Activated CD8-positive, alpha-beta T cell treated with anti-CD3 and anti-CD28 coated beads for 36 hours (primary cell): ENCODE measurements around the gene ABHD10. TPM values are rescaled to one million over a fixed set of nuclear protein-coding genes. Genes with fewer than 3 reads are reported as not detected.

Experiments
- ATAC-seq: fragments of 200-7000 bp; cut with Tn5 transposase; one replicate; pipeline ENCODE4 v1.10.0; 2021; ENCODE audit warnings: mild to moderate bottlenecking, moderate library complexity
- CTCF ChIA-PET: fragments of 350-600 bp; sonication (Branson Sonifier 250); formaldehyde crosslinking; loops from one replicate; lab custom pipeline; 2021; ENCODE audit warnings: antibody characterized with exemption; lab: Charles Lee
- POLR2A ChIA-PET: fragments of 350-600 bp; sonication (Branson Sonifier 250); formaldehyde crosslinking; loops from one replicate; lab custom pipeline; 2021; ENCODE audit warnings: antibody characterized with exemption; lab: Charles Lee
- DNase-seq: peaks from one replicate; pipeline ENCODE4 v3.0.0-alpha.2; 2020
- H3K27ac Mint-ChIP-seq: one replicate; pipeline ENCODE4 v1.8.0; 2021; ENCODE audit warnings: mild to moderate bottlenecking, mixed read lengths
- H3K27me3 Mint-ChIP-seq: one replicate; pipeline ENCODE4 v1.8.0; 2021; ENCODE audit warnings: mixed read lengths
- H3K36me3 Mint-ChIP-seq: one replicate; pipeline ENCODE4 v1.8.0; 2021; ENCODE audit warnings: low read depth, mixed read lengths
- H3K4me1 Mint-ChIP-seq: one replicate; pipeline ENCODE4 v1.8.0; 2021; ENCODE audit warnings: low read depth, mixed read lengths
- H3K4me3 Mint-ChIP-seq: one replicate; pipeline ENCODE4 v1.8.0; 2021; ENCODE audit warnings: mild to moderate bottlenecking, moderate library complexity, mixed read lengths
- H3K9me3 Mint-ChIP-seq: one replicate; pipeline ENCODE4 v1.8.0; 2021; ENCODE audit warnings: mixed read lengths
- intact Hi-C: fragments of 100-400 bp; cut with micrococcal nuclease; formaldehyde crosslinking; loops from one replicate; pipeline ENCODE4 v1.10.0; 2022
- total RNA-seq, 2 experiments: library from RNA; stranded (reverse); gene quantifications; one replicate each; pipeline ENCODE4 v1.2.3, GENCODE V29; 2021
- TF ChIP-seq, protein P1 (sequence below): fragments of 200-600 bp; IDR thresholded peaks from one replicate; pipeline ENCODE4 v1.8.0; 2022; ENCODE audit warnings: antibody characterized with exemption, mild to moderate bottlenecking

The ABHD10 gene
- total RNA-seq, 2 experiments from 2014 or later: 59.4 to 66.5 TPM

- ATAC-seq (no peak), DNase-seq (no peak)
- Mint-ChIP-seq H3K4me3 (no peak overlapping the region), H3K4me1 (peaks cover 11% of the 10 kb centered on the region), H3K36me3 (no peaks in the 10 kb centered on the region), H3K27ac (no peak overlapping the region), H3K9me3 (peaks cover 2% of the 10 kb centered on the region), H3K27me3 (no peaks in the 10 kb centered on the region)
- intact Hi-C loops: no loop called here
- POLR2A ChIA-PET: no interaction called here
- CTCF ChIA-PET: interaction anchor here (6.7 kb wide), 1 partner anchor 24 kb away, joined by 74 read pairs; no protein-coding TSS in a partner anchor
- TF ChIP-seq, protein P1, sequence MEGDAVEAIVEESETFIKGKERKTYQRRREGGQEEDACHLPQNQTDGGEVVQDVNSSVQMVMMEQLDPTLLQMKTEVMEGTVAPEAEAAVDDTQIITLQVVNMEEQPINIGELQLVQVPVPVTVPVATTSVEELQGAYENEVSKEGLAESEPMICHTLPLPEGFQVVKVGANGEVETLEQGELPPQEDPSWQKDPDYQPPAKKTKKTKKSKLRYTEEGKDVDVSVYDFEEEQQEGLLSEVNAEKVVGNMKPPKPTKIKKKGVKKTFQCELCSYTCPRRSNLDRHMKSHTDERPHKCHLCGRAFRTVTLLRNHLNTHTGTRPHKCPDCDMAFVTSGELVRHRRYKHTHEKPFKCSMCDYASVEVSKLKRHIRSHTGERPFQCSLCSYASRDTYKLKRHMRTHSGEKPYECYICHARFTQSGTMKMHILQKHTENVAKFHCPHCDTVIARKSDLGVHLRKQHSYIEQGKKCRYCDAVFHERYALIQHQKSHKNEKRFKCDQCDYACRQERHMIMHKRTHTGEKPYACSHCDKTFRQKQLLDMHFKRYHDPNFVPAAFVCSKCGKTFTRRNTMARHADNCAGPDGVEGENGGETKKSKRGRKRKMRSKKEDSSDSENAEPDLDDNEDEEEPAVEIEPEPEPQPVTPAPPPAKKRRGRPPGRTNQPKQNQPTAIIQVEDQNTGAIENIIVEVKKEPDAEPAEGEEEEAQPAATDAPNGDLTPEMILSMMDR: no peak
Measured at GRCh38 chr3:112018712-112019111, 39.9 kb downstream of the ABHD10 start.

- intact Hi-C loops: no loop called here
- peaks cover 2% of the 10 kb centered on the region for H3K9me3 Mint-ChIP-seq
- POLR2A ChIA-PET: no interaction called here
- peaks cover 7% of the 10 kb centered on the region for H3K4me1 Mint-ChIP-seq
- DNase-seq (no peak), ATAC-seq (no peak)
- no peak overlapping the region for H3K4me3 Mint-ChIP-seq
- no peak overlapping the region for H3K27ac Mint-ChIP-seq
- TF ChIP-seq, protein P1: no peak
- CTCF ChIA-PET: interaction anchor here (0.6 kb wide), 1 partner anchor 46 kb away, joined by 3 read pairs; no protein-coding TSS in a partner anchor
- no peaks in the 10 kb centered on the region for H3K36me3 Mint-ChIP-seq
- no peaks in the 10 kb centered on the region for H3K27me3 Mint-ChIP-seq
Measured at GRCh38 chr3:112019716-112020115, 40.9 kb downstream of the ABHD10 start.

GRCh38 chr3:112020674-112021085 lies 41.9 kb downstream of the ABHD10 start:
- Mint-ChIP-seq H3K27ac (no peak overlapping the region), H3K36me3 (no peaks in the 10 kb centered on the region), H3K4me3 (no peak overlapping the region), H3K27me3 (no peaks in the 10 kb centered on the region), H3K4me1 (peaks cover 7% of the 10 kb centered on the region), H3K9me3 (peaks cover 2% of the 10 kb centered on the region)
- TF ChIP-seq, protein P1: no peak
- ChIA-PET CTCF (interaction anchor here (1.0 kb wide), 1 partner anchor 23 kb away, joined by 5 read pairs; no protein-coding TSS in a partner anchor), POLR2A (no interaction called here)
- ATAC-seq: no peak
- intact Hi-C loops: no loop called here
- no peak for DNase-seq

GRCh38 chr3:112027142-112027541 lies 48.3 kb downstream of the ABHD10 start:
- DNase-seq (no peak), ATAC-seq (no peak)
- Mint-ChIP-seq H3K4me3 (no peak overlapping the region), H3K9me3 (no peaks in the 10 kb centered on the region), H3K27me3 (no peaks in the 10 kb centered on the region), H3K36me3 (no peaks in the 10 kb centered on the region), H3K27ac (no peak overlapping the region), H3K4me1 (no peaks in the 10 kb centered on the region)
- CTCF ChIA-PET: interaction anchor here (1.3 to 1.8 kb wide), 2 partner anchors 14 to 16 kb away, joined by 8 to 13 read pairs; no protein-coding TSS in a partner anchor
- intact Hi-C loops: no loop called here
- TF ChIP-seq, protein P1: no peak
- POLR2A ChIA-PET: no interaction called here

DNA sequence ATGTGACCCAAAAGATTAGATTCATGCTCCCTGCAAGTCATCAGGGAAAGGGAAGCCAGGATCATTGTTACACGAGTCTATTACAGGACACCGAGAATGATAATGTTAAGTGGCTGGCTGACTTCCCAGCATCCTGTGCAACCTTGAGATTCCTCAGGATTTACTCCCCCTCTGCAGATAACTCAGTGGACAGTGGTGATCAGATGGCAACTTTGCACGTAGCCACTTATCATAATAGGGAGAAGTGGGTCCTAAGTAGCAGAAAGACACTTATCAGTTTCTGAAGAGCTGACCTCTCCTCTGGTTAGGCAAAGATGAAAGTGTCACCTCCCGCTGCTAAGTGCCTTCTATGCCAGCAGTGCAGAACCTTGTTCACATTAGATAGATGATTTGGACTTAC lies 49.0 kb downstream of the ABHD10 start:
- ChIA-PET POLR2A (no interaction called here), CTCF (interaction anchor here (1.0 to 1.2 kb wide), 2 partner anchors 16 to 84 kb away, joined by 3 to 8 read pairs; no protein-coding TSS in a partner anchor)
- Mint-ChIP-seq H3K36me3 (no peaks in the 10 kb centered on the region), H3K9me3 (no peaks in the 10 kb centered on the region), H3K4me1 (no peaks in the 10 kb centered on the region), H3K27ac (no peak overlapping the region), H3K4me3 (no peak overlapping the region), H3K27me3 (no peaks in the 10 kb centered on the region)
- DNase-seq (no peak), ATAC-seq (no peak)
- TF ChIP-seq, protein P1: no peak
- intact Hi-C loops: no loop called here
